ENCODE results near the gene FOXP1.

Gene FOXP1

DNA sequence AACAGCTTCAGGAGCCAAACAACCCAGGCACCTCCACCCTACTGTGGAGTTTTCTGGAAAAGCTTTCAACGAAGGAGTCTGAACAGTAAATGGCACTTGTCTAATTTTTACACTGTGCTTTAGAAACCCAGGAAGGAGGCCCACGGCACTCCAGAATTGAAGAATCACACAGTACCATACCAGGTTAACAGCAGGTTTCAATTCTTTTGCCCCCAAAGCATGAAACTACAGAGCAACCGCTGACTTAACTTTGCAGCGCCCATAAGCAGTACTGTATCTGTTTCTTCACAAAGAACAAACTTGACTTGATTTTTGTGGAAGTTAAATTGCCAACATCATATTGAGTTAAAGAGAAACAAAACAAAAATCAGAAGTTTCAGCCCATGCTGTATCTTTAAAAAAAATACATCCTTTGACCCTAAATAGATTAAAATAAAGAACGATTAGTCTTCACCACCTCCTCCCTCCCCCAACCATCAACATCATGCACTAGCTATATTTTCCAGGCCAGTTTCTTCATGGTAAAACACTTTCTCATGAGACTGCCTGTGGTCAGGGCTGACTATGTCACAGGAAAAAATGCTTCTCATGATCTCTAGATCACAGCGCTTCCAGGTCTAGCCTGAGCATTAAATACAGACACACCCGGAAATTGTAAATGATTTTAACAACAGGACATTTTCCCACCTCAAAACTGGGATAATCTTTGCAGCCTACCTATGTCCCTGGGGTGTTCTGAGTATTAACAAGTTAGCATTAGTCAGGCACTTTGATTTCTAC, 456.3 kb downstream of the FOXP1 start:
- peak overlapping the region; percentile 93 for H3K4me3 Mint-ChIP-seq
- H3K27ac Mint-ChIP-seq = peak overlapping the region; percentile 76
- peak; percentile 79 for ATAC-seq
- H3K36me3 Mint-ChIP-seq = peaks cover 19% of the 10 kb centered on the region
- H3K9me3 Mint-ChIP-seq = no peaks in the 10 kb centered on the region
- H3K4me1 Mint-ChIP-seq = peaks cover 66% of the 10 kb centered on the region
- DNase-seq (ENCODE audit: low spot score in 2 of 2) = peak; percentile 18 to 62

DNA sequence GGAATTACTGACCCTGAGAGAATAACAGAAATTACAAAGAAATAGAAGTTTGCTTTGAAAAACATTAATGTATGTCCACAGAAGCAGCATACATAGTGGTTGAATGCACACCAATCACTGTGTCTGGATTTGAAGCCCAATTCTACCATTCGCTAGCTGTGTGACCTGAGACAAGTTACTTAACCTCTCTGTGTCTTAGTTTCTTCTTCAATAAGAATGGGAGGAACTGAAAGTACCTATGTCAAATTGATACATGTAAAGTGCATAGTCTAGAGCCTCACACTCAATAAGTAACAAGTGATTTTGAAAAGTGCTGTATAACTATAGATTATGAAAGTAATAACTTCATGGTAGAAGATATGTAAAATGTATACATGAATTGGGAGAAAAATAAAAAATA, 457.8 kb downstream of the FOXP1 start:
- H3K9me3 Mint-ChIP-seq = no peaks in the 10 kb centered on the region
- peaks cover 26% of the 10 kb centered on the region for H3K36me3 Mint-ChIP-seq
- H3K27ac Mint-ChIP-seq = peak overlapping the region; percentile 32
- H3K4me3 Mint-ChIP-seq = peak overlapping the region; percentile 93
- peaks cover 68% of the 10 kb centered on the region for H3K4me1 Mint-ChIP-seq
- DNase-seq (ENCODE audit: low spot score in 2 of 2) (no peak), ATAC-seq (peak; percentile 27)

GRCh38 chr3:71124048-71124447, 459.5 kb downstream of the FOXP1 start:
- no peaks in the 10 kb centered on the region for H3K9me3 Mint-ChIP-seq
- ATAC-seq = no peak
- DNase-seq (ENCODE audit: low spot score in 2 of 2) = no peak
- peaks cover 17% of the 10 kb centered on the region for H3K36me3 Mint-ChIP-seq
- no peak overlapping the region for H3K4me3 Mint-ChIP-seq
- H3K27ac Mint-ChIP-seq = no peak overlapping the region
- peaks cover 78% of the 10 kb centered on the region for H3K4me1 Mint-ChIP-seq

DNA sequence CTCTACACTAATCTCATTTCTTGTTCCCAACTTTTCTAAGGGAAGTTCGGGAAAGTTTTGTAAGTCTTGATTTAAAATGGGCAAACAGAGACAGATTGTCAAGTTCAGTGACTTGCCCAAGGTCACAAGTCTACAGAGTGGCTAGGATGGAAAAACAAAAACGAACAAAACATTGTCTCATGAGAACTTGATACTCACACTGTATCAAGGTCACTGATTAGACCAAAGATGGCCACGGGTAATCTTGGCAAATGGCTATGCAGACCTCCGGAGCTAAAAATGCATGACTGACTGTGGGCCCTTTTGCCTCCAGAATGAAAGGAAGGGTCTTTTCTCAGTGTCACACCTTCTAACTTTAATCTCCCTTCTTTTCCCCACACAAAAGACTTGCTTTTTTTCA, 460.9 kb downstream of the FOXP1 start:
- Mint-ChIP-seq H3K27ac (no peak overlapping the region), H3K36me3 (peaks cover 24% of the 10 kb centered on the region)
- no peak for ATAC-seq

DNA sequence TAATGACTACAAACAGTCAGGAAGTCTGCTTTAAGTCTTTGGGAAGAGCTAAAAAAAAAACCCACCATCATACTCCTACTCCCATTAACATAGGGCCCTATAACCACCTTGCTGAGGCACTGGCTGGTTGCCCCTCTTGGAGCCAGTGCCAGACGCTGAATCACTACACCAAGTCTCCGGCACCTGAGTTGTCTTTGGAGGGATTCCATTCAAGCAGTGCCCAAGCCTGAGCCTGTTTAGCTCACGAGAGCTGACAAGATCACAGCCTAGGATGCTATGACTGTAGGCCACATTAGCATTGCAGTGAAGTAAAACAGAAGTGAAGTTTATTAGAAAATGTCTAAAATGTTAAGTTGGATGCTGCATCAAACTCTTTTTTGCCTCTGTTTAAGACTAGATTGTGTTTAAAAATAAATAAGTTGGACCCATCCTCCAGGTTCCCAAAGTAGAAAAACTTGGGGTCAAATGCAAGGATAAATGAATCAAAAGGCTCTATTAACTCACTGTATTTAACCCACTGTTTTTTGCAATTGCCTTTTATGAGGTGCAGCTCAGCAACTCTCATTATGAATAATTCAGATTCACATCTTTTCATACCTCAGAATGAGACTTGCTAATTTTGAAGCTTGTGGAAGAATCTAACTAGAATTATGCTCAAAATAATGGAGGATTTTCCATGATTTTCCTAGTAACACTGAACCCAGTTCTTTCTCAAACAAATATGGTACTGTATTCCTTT, 461.9 kb downstream of the FOXP1 start:
- H3K27ac Mint-ChIP-seq = no peak overlapping the region
- peaks cover 83% of the 10 kb centered on the region for H3K4me1 Mint-ChIP-seq
- ATAC-seq = peak; percentile 73

More for the DNA sequence above, 460.9 kb downstream of the FOXP1 start:
- H3K4me1 Mint-ChIP-seq = peaks cover 85% of the 10 kb centered on the region
- no peak overlapping the region for H3K4me3 Mint-ChIP-seq
- DNase-seq (ENCODE audit: low spot score in 2 of 2) = no peak
- no peaks in the 10 kb centered on the region for H3K9me3 Mint-ChIP-seq

GRCh38 chr3:71120012-71120411, 463.5 kb downstream of the FOXP1 start:
- peak; percentile 44 for ATAC-seq
- H3K36me3 Mint-ChIP-seq = peaks cover 29% of the 10 kb centered on the region

More for the DNA sequence above, 461.9 kb downstream of the FOXP1 start:
- no peak for DNase-seq (ENCODE audit: low spot score in 2 of 2)
- Mint-ChIP-seq H3K9me3 (no peaks in the 10 kb centered on the region), H3K4me3 (no peak overlapping the region), H3K36me3 (peaks cover 24% of the 10 kb centered on the region)

GRCh38 chr3:71119171-71119570, 464.4 kb downstream of the FOXP1 start:
- no peak for ATAC-seq
- H3K27ac Mint-ChIP-seq = peak overlapping the region; percentile 48
- peaks cover 33% of the 10 kb centered on the region for H3K36me3 Mint-ChIP-seq
- H3K4me3 Mint-ChIP-seq = no peak overlapping the region
- H3K9me3 Mint-ChIP-seq = no peaks in the 10 kb centered on the region
- peaks cover 79% of the 10 kb centered on the region for H3K4me1 Mint-ChIP-seq
- no peak for DNase-seq (ENCODE audit: low spot score in 2 of 2)

More at GRCh38 chr3:71120012-71120411, 463.5 kb downstream of the FOXP1 start:
- DNase-seq (ENCODE audit: low spot score in 2 of 2) = no peak
- no peaks in the 10 kb centered on the region for H3K9me3 Mint-ChIP-seq
- H3K27ac Mint-ChIP-seq = no peak overlapping the region
- H3K4me1 Mint-ChIP-seq = peaks cover 75% of the 10 kb centered on the region
- H3K4me3 Mint-ChIP-seq = no peak overlapping the region

- no peak for DNase-seq (ENCODE audit: low spot score in 2 of 2)
- no peak for ATAC-seq
- H3K4me3 Mint-ChIP-seq = no peak overlapping the region
- H3K9me3 Mint-ChIP-seq = no peaks in the 10 kb centered on the region
- H3K27ac Mint-ChIP-seq = no peak overlapping the region
- peaks cover 78% of the 10 kb centered on the region for H3K4me1 Mint-ChIP-seq
- H3K36me3 Mint-ChIP-seq = peaks cover 34% of the 10 kb centered on the region
Observed at GRCh38 chr3:71118436-71118835, 465.1 kb downstream of the FOXP1 start.

DNA sequence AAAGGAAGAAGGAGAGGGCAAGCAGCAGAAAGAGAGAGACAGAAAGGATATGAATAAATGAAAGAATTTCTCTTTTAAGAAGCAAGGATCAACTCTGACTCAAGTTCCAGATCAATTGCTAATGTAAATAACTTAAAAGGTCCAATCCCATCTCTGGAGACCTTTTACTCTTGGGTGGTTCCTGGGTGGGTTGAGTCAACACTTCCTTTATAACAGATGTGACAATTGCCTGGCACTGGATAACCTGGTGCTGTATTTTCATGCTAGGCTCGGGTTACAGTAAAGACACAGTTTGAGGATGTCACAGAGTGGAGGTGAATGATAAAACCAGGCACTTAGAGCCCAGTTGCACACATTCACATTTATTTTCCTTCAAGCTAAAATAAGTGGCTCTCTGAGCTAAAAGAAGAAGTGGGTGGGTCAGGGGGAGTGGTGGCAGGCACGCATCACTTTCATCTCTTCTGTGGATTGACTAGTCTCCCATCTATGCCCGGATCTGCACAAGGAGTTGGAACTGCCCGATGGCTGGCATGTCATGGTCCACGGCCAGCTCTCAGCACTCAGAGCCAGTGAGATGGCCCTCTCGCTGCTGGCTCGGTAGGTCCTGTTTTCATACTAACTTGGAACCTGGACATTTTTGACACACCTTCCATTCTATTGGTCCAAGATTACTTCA, 465.8 kb downstream of the FOXP1 start:
- Mint-ChIP-seq H3K4me1 (peaks cover 77% of the 10 kb centered on the region), H3K36me3 (peaks cover 41% of the 10 kb centered on the region), H3K4me3 (no peak overlapping the region), H3K27ac (peak overlapping the region; percentile 50), H3K9me3 (no peaks in the 10 kb centered on the region)
- peak; percentile 40 for ATAC-seq
- DNase-seq (ENCODE audit: low spot score in 2 of 2) = no peak

- Mint-ChIP-seq H3K4me1 (peaks cover 66% of the 10 kb centered on the region), H3K4me3 (no peak overlapping the region), H3K27ac (no peak overlapping the region), H3K36me3 (peaks cover 62% of the 10 kb centered on the region), H3K9me3 (no peaks in the 10 kb centered on the region)
- ATAC-seq = no peak
- no peak for DNase-seq (ENCODE audit: low spot score in 2 of 2)
Observed at GRCh38 chr3:71114610-71115009, 468.9 kb downstream of the FOXP1 start.

DNA sequence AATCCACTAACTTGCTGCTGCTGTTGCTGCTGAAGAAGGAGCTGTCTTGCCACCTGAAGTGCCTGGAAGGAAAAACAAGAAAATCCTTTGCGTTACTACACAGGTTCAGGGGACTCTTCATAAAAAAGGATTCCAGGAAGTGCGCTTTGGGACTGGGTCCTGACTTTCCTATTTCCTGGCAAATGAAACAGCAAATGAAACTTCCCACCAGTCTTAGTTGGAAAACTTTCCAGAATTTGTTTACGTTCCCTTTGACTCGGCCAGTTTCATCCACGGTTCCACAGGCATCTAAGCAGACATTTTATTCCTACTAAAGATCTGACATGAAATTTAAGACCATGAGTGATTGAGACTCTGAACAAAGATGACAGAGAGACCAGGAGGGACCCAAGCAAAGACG, 471.0 kb downstream of the FOXP1 start:
- ATAC-seq (no peak), DNase-seq (ENCODE audit: low spot score in 2 of 2) (no peak)
- Mint-ChIP-seq H3K36me3 (peaks cover 72% of the 10 kb centered on the region), H3K9me3 (no peaks in the 10 kb centered on the region), H3K4me1 (peaks cover 61% of the 10 kb centered on the region), H3K4me3 (no peak overlapping the region), H3K27ac (no peak overlapping the region)

GRCh38 chr3:71111784-71112440, 471.6 kb downstream of the FOXP1 start:
- no peak for DNase-seq (ENCODE audit: low spot score in 2 of 2)
- ATAC-seq = peak; percentile 96
- H3K36me3 Mint-ChIP-seq = peaks cover 72% of the 10 kb centered on the region

GRCh38 chr3:71110385-71111222, 472.9 kb downstream of the FOXP1 start:
- ATAC-seq (no peak), DNase-seq (ENCODE audit: low spot score in 2 of 2) (no peak)
- Mint-ChIP-seq H3K4me1 (peaks cover 62% of the 10 kb centered on the region), H3K27ac (peak overlapping the region; percentile 60), H3K36me3 (peaks cover 76% of the 10 kb centered on the region), H3K4me3 (no peak overlapping the region), H3K9me3 (no peaks in the 10 kb centered on the region)

More at GRCh38 chr3:71111784-71112440, 471.6 kb downstream of the FOXP1 start:
- Mint-ChIP-seq H3K27ac (peak overlapping the region; percentile 20), H3K4me3 (no peak overlapping the region), H3K4me1 (peaks cover 55% of the 10 kb centered on the region), H3K9me3 (no peaks in the 10 kb centered on the region)

- H3K9me3 Mint-ChIP-seq = no peaks in the 10 kb centered on the region
- peaks cover 65% of the 10 kb centered on the region for H3K4me1 Mint-ChIP-seq
- DNase-seq (ENCODE audit: low spot score in 2 of 2) (no peak), ATAC-seq (no peak)
- peak overlapping the region; percentile 13 for H3K4me3 Mint-ChIP-seq
- H3K27ac Mint-ChIP-seq = peak overlapping the region; percentile 60
- peaks cover 80% of the 10 kb centered on the region for H3K36me3 Mint-ChIP-seq
Observed at GRCh38 chr3:71109977-71110285, 473.6 kb downstream of the FOXP1 start.

All from stimulated activated effector memory CD8-positive, alpha-beta T cell treated with anti-CD3 and anti-CD28 coated beads, Interleukin-12 subunit alpha, Interleukin-12 subunit beta, amount 100 ng/mL, for 72 hours (primary cell).